ENCODE data around the gene SPACA4. TPM values are rescaled to one million over a fixed set of nuclear protein-coding genes. Genes with fewer than 3 reads are reported as not detected.

Gene SPACA4
- total and polyA plus RNA-seq, 4 donors: not detected

DNA sequence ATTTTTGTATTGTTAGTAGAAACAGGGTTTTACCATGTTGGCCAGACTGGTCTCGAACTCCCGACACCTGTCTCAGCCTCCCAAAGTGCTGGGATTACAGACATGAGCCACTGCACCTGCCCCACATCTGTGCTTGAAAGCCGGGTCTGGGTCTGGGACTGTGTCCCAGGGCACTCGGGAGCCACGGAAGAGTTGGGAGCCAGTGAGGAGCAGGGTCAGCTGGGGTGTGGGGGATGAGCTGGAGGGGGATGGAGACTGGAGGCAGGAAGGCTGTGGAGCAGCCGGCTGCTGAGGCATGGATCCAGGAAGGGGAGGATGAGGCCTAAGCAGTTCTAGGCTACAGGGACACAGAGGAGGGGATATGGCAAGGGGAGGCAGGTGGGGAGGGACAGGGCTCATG, 10.7 kb upstream of the SPACA4 start:
- no peak overlapping the region for H3K4me3 ChIP-seq (ENCODE audit: low read depth in 1 of 3, low read length in 3 of 3)
- H3K9me3 ChIP-seq (ENCODE audit: control insufficient read depth in 4 of 4, low read length in 3 of 4): no peaks in the 10 kb centered on the region
- TF ChIP-seq EGR1 (IDR thresholded peaks at IDR 0.05; ENCODE audit: low read depth in 2 of 2) (no peak), YY1 (IDR thresholded peaks at IDR 0.05) (no peak), GABPA (IDR thresholded peaks at IDR 0.05 in 1 of 2, conservative IDR thresholded peaks at IDR 0.05 in 1 of 2) (no peak)
- no peaks in the 10 kb centered on the region for H3K4me1 ChIP-seq (ENCODE audit: control insufficient read depth in 4 of 4, insufficient read depth in 4 of 4, low read length in 3 of 4)
- no peak overlapping the region for H3K27ac ChIP-seq (ENCODE audit: low read depth in 1 of 2, low read length in 2 of 2)
- no peaks in the 10 kb centered on the region for H3K36me3 ChIP-seq (ENCODE audit: control insufficient read depth in 4 of 4, insufficient read depth in 3 of 4, low read depth in 1 of 4, low read length in 3 of 4)
- H3K27me3 ChIP-seq (ENCODE audit: control insufficient read depth in 4 of 4, insufficient read depth in 4 of 4, low read length in 3 of 4): no peaks in the 10 kb centered on the region
- 78% methylated on average over 6 of the region's 6 CpGs for WGBS
- DNase-seq (ENCODE audit: low spot score): no peak
- H3K9ac ChIP-seq (ENCODE audit: low read depth in 1 of 2, low read length in 2 of 2): no peak overlapping the region

DNA sequence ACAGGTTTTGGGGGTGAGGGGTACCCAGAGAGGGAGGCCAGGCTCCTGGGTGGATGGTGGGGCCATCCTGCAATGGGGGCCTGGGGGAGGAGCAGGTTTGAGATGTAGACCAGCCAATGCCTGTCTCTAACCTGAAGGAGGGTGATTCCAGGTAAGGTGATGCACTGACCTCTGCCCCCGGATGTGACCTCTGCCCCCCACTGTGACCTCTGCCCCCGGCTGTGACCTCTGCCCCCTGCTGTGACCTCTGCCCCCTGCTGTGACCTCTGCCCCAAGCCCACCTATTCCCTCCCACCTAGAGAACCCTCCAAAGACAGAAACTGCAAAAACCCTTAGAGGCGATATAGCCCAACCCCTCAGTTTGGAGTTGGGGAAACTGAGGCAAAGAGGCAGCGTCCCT, 10.3 kb upstream of the SPACA4 start:
- 63% methylated on average over 4 of the region's 4 CpGs for WGBS
- no peaks in the 10 kb centered on the region for H3K9me3 ChIP-seq (ENCODE audit: control insufficient read depth in 4 of 4, low read length in 3 of 4)
- TF ChIP-seq, protein P1, sequence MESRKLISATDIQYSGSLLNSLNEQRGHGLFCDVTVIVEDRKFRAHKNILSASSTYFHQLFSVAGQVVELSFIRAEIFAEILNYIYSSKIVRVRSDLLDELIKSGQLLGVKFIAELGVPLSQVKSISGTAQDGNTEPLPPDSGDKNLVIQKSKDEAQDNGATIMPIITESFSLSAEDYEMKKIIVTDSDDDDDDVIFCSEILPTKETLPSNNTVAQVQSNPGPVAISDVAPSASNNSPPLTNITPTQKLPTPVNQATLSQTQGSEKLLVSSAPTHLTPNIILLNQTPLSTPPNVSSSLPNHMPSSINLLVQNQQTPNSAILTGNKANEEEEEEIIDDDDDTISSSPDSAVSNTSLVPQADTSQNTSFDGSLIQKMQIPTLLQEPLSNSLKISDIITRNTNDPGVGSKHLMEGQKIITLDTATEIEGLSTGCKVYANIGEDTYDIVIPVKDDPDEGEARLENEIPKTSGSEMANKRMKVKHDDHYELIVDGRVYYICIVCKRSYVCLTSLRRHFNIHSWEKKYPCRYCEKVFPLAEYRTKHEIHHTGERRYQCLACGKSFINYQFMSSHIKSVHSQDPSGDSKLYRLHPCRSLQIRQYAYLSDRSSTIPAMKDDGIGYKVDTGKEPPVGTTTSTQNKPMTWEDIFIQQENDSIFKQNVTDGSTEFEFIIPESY (IDR thresholded peaks at IDR 0.05): no peak
- TF ChIP-seq NR2F2 (IDR thresholded peaks at IDR 0.05): peak; percentile 64
- H3K4me1 ChIP-seq (ENCODE audit: control insufficient read depth in 4 of 4, insufficient read depth in 4 of 4, low read length in 3 of 4): no peaks in the 10 kb centered on the region
- no peak for DNase-seq (ENCODE audit: low spot score)
- no peak overlapping the region for H3K27ac ChIP-seq (ENCODE audit: low read depth in 1 of 2, low read length in 2 of 2)
- no peaks in the 10 kb centered on the region for H3K36me3 ChIP-seq (ENCODE audit: control insufficient read depth in 4 of 4, insufficient read depth in 3 of 4, low read depth in 1 of 4, low read length in 3 of 4)
- H3K27me3 ChIP-seq (ENCODE audit: control insufficient read depth in 4 of 4, insufficient read depth in 4 of 4, low read length in 3 of 4): no peaks in the 10 kb centered on the region
- no peak overlapping the region for H3K9ac ChIP-seq (ENCODE audit: low read depth in 1 of 2, low read length in 2 of 2)
- H3K4me3 ChIP-seq (ENCODE audit: low read depth in 1 of 3, low read length in 3 of 3): no peak overlapping the region

DNA sequence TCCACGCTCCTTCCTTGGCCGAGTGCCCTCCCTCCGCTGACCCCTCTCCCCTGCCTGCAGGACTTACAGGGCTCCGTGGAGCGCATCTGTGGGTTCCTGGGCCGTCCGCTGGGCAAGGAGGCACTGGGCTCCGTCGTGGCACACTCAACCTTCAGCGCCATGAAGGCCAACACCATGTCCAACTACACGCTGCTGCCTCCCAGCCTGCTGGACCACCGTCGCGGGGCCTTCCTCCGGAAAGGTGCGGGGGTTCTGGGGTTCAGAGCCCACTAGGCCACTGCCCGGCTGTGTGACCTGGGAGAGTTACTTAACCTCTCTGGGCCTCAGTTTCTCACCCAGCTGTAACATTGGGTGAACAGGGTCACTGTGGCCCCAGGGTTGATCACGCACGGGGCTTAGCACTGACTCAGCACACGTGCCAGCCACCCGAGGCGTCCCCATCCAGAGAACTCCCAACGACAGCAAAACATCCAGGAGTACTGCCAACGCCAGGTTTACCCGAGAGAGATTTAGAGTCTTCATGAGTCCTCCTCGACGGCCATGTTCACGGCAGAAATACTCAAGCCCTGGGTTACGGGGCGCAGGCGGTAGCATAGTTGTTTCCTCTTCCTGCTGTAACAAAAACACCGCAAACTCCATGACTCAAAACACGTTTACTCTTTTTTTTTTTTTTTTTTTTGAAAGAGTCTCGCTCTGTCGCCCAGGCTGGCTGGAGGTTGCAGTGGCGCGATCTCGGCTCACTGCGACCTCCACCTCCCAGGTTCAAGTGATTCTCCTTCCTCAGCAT, 9.7 kb upstream of the SPACA4 start:
- no peak for DNase-seq (ENCODE audit: low spot score)
- Histone ChIP-seq H3K36me3 (ENCODE audit: control insufficient read depth in 4 of 4, insufficient read depth in 3 of 4, low read depth in 1 of 4, low read length in 3 of 4) (no peaks in the 10 kb centered on the region), H3K9me3 (ENCODE audit: control insufficient read depth in 4 of 4, low read length in 3 of 4) (no peaks in the 10 kb centered on the region), H3K9ac (ENCODE audit: low read depth in 1 of 2, low read length in 2 of 2) (no peak overlapping the region), H3K27me3 (ENCODE audit: control insufficient read depth in 4 of 4, insufficient read depth in 4 of 4, low read length in 3 of 4) (no peaks in the 10 kb centered on the region), H3K4me3 (ENCODE audit: low read depth in 1 of 3, low read length in 3 of 3) (no peak overlapping the region), H3K27ac (ENCODE audit: low read depth in 1 of 2, low read length in 2 of 2) (no peak overlapping the region), H3K4me1 (ENCODE audit: control insufficient read depth in 4 of 4, insufficient read depth in 4 of 4, low read length in 3 of 4) (no peaks in the 10 kb centered on the region)
- TF ChIP-seq, protein P2, sequence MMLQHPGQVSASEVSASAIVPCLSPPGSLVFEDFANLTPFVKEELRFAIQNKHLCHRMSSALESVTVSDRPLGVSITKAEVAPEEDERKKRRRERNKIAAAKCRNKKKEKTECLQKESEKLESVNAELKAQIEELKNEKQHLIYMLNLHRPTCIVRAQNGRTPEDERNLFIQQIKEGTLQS (IDR thresholded peaks at IDR 0.05): no peak
- TF ChIP-seq HNF4A (conservative IDR thresholded peaks at IDR 0.05) (no peak), RAD21 (IDR thresholded peaks at IDR 0.05) (no peak), EGR1 (IDR thresholded peaks at IDR 0.05; ENCODE audit: low read depth in 2 of 2) (no peak), GABPA (IDR thresholded peaks at IDR 0.05 in 1 of 2, conservative IDR thresholded peaks at IDR 0.05 in 1 of 2) (no peak), RXRA (IDR thresholded peaks at IDR 0.05) (no peak), NR2F2 (IDR thresholded peaks at IDR 0.05) (no peak), FOXA2 (IDR thresholded peaks at IDR 0.05) (no peak), FOXA1 (IDR thresholded peaks at IDR 0.05) (no peak), SP1 (IDR thresholded peaks at IDR 0.05) (no peak), HNF4G (IDR thresholded peaks at IDR 0.05) (no peak), TAF1 (conservative IDR thresholded peaks at IDR 0.05) (no peak), JUND (IDR thresholded peaks at IDR 0.05) (no peak)
- TF ChIP-seq, protein P1 (IDR thresholded peaks at IDR 0.05): no peak
- TF ChIP-seq, protein P3, sequence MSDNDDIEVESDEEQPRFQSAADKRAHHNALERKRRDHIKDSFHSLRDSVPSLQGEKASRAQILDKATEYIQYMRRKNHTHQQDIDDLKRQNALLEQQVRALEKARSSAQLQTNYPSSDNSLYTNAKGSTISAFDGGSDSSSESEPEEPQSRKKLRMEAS (IDR thresholded peaks at IDR 0.05): no peak
- TF ChIP-seq, protein P4, sequence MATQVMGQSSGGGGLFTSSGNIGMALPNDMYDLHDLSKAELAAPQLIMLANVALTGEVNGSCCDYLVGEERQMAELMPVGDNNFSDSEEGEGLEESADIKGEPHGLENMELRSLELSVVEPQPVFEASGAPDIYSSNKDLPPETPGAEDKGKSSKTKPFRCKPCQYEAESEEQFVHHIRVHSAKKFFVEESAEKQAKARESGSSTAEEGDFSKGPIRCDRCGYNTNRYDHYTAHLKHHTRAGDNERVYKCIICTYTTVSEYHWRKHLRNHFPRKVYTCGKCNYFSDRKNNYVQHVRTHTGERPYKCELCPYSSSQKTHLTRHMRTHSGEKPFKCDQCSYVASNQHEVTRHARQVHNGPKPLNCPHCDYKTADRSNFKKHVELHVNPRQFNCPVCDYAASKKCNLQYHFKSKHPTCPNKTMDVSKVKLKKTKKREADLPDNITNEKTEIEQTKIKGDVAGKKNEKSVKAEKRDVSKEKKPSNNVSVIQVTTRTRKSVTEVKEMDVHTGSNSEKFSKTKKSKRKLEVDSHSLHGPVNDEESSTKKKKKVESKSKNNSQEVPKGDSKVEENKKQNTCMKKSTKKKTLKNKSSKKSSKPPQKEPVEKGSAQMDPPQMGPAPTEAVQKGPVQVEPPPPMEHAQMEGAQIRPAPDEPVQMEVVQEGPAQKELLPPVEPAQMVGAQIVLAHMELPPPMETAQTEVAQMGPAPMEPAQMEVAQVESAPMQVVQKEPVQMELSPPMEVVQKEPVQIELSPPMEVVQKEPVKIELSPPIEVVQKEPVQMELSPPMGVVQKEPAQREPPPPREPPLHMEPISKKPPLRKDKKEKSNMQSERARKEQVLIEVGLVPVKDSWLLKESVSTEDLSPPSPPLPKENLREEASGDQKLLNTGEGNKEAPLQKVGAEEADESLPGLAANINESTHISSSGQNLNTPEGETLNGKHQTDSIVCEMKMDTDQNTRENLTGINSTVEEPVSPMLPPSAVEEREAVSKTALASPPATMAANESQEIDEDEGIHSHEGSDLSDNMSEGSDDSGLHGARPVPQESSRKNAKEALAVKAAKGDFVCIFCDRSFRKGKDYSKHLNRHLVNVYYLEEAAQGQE (IDR thresholded peaks at IDR 0.05): no peak
- 82% methylated on average over 39 of the region's 39 CpGs for WGBS

Data from liver (tissue), 9 donors.